Measurements from ENCODE around the gene TMEM218.

DNA sequence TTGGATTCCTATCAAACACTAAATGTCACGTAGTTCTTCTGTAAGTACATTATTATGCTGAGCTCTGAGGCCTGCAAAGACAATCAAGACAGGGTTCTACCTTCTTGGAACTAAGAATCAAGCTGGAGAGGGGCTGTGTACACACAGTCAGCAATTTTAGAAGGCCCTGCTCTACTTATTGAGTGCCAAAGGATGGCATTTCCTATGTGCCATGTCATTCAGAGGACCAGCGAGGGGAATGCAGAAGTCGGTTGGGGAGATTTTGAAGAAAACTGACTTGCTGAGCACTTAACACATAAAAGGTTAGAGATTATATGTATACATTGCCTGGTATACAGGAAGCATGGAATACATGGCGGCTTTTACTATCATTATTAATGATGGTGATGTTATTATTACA, 43.1 kb downstream of the TMEM218 start:
- TF ChIP-seq, protein P1, sequence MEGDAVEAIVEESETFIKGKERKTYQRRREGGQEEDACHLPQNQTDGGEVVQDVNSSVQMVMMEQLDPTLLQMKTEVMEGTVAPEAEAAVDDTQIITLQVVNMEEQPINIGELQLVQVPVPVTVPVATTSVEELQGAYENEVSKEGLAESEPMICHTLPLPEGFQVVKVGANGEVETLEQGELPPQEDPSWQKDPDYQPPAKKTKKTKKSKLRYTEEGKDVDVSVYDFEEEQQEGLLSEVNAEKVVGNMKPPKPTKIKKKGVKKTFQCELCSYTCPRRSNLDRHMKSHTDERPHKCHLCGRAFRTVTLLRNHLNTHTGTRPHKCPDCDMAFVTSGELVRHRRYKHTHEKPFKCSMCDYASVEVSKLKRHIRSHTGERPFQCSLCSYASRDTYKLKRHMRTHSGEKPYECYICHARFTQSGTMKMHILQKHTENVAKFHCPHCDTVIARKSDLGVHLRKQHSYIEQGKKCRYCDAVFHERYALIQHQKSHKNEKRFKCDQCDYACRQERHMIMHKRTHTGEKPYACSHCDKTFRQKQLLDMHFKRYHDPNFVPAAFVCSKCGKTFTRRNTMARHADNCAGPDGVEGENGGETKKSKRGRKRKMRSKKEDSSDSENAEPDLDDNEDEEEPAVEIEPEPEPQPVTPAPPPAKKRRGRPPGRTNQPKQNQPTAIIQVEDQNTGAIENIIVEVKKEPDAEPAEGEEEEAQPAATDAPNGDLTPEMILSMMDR (IDR thresholded peaks at IDR 0.05): no peak
- no peak for TF ChIP-seq EZH2 (IDR thresholded peaks at IDR 0.05; ENCODE audit: borderline replicate concordance, insufficient read depth, low read depth, low read length, poor library complexity, severe bottlenecking)

All from B cell (primary cell).